ENCODE measurements around the gene TCOF1. TPM values are rescaled to one million over a fixed set of nuclear protein-coding genes. Genes with fewer than 3 reads are reported as not detected.

Gene TCOF1
- total and polyA plus RNA-seq, 2 donors (not counting 1 experiment from before 2014, with no cell fraction given) = 30.9 to 62.4 TPM

- intact Hi-C loops (cut with micrococcal nuclease) = loop anchor here (1.0 to 10.0 kb wide), 6 partner anchors 8 to 1361 kb away; partner anchors contain the start of genes G3BP1, SLC26A2, TCOF1 and TNIP1
- Histone ChIP-seq H3K4me1 (ENCODE audit: control insufficient read depth in 2 of 2, insufficient read depth in 2 of 2, low read length in 2 of 2) (peaks cover 58 to 65% of the 10 kb centered on the region in 2 donors), H3K27me3 (replicated peaks in 1 of 4; ENCODE audit: control extremely low read depth in 1 of 4, control insufficient read depth in 3 of 4, insufficient read depth in 4 of 4, low read length in 3 of 4) (no peaks in the 10 kb centered on the region), H2AFZ (ENCODE audit: insufficient read depth, low read depth, low read length, poor library complexity, severe bottlenecking) (no peak overlapping the region), H3K9ac (ENCODE audit: low read length) (peak overlapping the region; percentile 100), H3K4me3 (ENCODE audit: control extremely low read depth in 1 of 5, extremely low read depth in 1 of 5, insufficient read depth in 1 of 5, low read depth in 2 of 5, low read length in 4 of 5) (peak overlapping the region; percentile 78 to 100 (median 94)), H3K36me3 (replicated peaks in 1 of 2; ENCODE audit: control extremely low read depth in 1 of 2, control insufficient read depth in 1 of 2, extremely low read depth in 1 of 2, insufficient read depth in 2 of 2, low read length in 1 of 2) (peaks cover 5 to 60% of the 10 kb centered on the region in 2 experiments), H4K20me1 (ENCODE audit: control insufficient read depth, insufficient read depth, low read length, poor library complexity, severe bottlenecking) (peaks cover 61% of the 10 kb centered on the region), H3K4me2 (replicated peaks; ENCODE audit: low read depth, low read length, poor library complexity, severe bottlenecking) (peak overlapping the region; percentile 96), H3K27ac (ENCODE audit: low read length in 2 of 2) (peak overlapping the region; percentile 99 to 100), H3K9me3 (ENCODE audit: control extremely low read depth in 1 of 3, control insufficient read depth in 2 of 3, insufficient read depth in 1 of 3, low read length in 2 of 3) (no peaks in the 10 kb centered on the region), H3K79me2 (ENCODE audit: control insufficient read depth, insufficient read depth, low read length) (peaks cover 85% of the 10 kb centered on the region)
- Mint-ChIP-seq H3K9me3 (ENCODE audit: insufficient read depth) (no peaks in the 10 kb centered on the region), H3K27ac (peak overlapping the region; percentile 99), H3K4me3 (peak overlapping the region; percentile 95), H3K27me3 (no peaks in the 10 kb centered on the region), H3K4me1 (peaks cover 68% of the 10 kb centered on the region)
- ATAC-seq (ENCODE audit: low read depth) (peak; percentile 11), DNase-seq (peak; percentile 90)
- ChIA-PET POLR2A (interaction anchor here (1.0 to 9.6 kb wide), 8 partner anchors 12 to 841 kb away, joined by 3 to 387 read pairs (median 4); partner anchors contain the start of genes GM2A and RPS14), CTCF (interaction anchor here (1.0 to 5.3 kb wide), 10 partner anchors 8 to 53 kb away, joined by 3 to 111 read pairs (median 4); partner anchors contain the start of gene RPS14)
- no peak for TF ChIP-seq CTCF (IDR thresholded peaks at IDR 0.05)
- TF ChIP-seq EZH2 (IDR thresholded peaks at IDR 0.05; ENCODE audit: borderline replicate concordance, insufficient read depth, low read depth, low read length, poor library complexity, severe bottlenecking) = no peak
- WGBS (ENCODE audit: insufficient coverage) = 0% methylated on average over 2 of the region's 5 CpGs
Observed at GRCh38 chr5:150411245-150411979, 53.9 kb downstream of the TCOF1 start.
